HG03064 (cell line): Measurements from ENCODE around the gene IL12RB2.
"Not testable (repeated sequence)": the region's sequence is repeated elsewhere in the genome, so short reads cannot be mapped to it uniquely, and the experiment has no call there.

Experiments
- ATAC-seq: cut with Tn5 transposase; IDR thresholded peaks from one replicate; pipeline ENCODE4 v1.9.1; 2021; ENCODE audit warnings: low read depth; ENCODE audit not compliant: unreplicated experiment

Gene IL12RB2

GRCh38 chr1:67429011-67429527, 121.4 kb downstream of the IL12RB2 start:
- no peak for ATAC-seq

DNA sequence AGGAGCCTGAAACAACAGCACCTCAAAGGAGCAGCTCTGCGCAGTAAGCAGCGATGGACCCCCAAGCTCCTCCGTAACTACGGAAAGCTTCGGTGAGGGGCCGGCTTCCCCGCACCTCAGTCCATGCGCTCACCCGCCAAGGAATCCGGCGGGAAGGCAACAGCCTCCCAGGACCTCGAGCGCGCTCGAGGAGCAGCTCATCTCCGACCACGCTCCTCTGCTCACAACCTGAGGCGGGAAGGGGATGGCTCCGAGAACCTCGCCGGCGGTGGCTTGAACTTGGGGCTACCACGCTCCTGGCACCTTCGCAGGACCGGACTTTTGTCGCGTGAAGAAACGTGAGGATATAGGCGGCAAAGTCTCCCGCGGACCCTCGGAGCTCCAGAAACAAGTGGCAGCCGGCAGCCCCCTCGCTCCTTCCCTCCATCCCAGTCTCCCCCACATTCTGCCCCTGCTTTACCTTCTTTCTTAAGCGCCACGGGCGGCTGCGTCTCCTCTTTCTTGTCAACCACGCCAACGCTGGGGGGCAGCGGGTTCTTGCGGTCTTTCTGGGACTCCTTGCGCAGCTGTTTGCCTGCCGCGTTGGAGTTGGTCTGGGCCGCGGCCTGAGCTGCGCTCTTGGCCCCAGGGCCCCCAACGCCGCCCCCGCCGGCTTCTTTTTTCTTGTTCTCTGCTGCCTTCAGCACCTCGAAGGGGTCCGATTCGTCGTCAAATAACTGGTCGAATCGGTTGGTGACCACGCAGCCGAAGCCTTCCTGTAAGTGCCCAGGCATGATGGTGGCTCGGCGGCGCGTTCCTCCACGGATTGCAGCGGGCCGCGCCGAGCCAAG, 122.1 kb downstream of the IL12RB2 start:
- ATAC-seq: peak; percentile 3

DNA sequence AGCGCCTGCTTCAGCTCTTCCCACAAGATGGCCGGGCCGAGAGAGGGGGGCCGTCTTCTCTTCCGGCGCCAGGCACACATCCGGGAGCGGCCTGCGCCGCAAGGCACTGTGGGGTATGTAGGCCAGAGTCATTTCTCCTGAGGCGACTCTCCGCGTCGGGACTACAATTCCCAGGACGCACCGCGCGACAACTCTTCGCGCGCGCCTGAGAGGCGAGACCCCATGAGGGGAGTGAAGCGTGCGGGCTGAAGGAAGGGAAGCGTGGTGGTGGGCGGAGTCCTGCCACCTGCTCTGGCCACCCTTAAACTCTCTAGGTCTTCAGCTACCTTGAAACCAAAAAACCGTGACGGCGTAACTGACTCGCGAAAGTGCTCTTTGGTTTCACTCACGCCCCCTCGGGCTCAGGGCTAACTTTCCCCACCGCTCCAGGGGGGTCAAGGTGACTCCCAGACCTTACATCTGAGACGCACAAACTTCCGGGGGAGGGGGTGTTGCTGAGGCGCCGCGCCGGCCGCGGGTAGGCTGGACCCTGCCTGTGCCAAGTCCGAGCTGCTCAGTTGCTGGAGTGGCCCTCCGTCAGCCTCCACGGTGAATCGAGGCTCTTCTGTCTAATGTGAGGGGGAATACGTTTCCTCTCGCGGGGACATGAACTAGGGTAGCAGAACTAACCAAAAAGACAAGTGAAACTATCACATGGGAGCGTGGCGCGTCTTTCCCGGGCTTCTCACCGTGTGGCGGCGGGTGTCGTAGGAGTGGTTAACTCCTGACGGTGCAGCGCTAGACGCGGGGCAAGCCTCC, 122.9 kb downstream of the IL12RB2 start, which contains the start of gene SERBP1:
TSS of gene SERBP1 (minus strand) at position 45 of the 798 bp plus-strand sequence. CDS start 102 bp downstream, outside the sequence.
- peak; percentile 86 for ATAC-seq

- no peak for ATAC-seq
Observed at GRCh38 chr1:67431156-67431765, 123.6 kb downstream of the IL12RB2 start.

DNA sequence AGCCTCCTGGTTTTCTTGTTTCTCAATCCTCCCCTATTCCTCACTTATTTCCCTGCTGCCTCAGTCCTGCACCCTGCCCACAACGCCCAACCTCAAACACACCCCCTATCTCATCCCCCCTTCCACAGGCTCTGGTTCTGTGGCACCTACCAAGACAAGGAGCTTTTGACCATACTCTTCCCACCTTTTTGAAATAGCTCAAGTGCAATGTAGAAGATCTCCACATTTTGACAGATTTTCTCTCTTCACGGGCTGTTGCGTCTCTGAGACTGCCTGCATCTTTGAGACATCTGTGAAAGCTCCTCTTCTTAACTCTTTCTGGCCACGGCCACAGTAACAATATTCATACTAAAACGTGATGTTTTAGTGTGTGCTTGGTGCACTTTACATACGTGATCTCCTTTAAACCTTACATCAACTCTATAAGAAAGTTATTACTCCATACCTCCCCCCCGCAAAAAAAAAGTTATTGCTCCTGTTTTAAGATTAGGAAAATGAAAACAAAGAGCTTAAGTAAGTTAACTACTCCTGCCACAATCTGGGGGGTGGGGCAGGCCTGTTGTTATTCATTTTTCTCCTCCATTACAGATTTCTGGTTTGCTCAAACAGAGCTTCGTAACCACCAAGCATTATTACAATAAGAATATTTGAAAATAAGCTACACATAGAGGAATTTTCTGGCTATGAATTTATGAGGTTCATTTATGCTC, 124.4 kb downstream of the IL12RB2 start:
- no peak for ATAC-seq

GRCh38 chr1:67432745-67433144, 125.1 kb downstream of the IL12RB2 start:
- ATAC-seq: no peak

DNA sequence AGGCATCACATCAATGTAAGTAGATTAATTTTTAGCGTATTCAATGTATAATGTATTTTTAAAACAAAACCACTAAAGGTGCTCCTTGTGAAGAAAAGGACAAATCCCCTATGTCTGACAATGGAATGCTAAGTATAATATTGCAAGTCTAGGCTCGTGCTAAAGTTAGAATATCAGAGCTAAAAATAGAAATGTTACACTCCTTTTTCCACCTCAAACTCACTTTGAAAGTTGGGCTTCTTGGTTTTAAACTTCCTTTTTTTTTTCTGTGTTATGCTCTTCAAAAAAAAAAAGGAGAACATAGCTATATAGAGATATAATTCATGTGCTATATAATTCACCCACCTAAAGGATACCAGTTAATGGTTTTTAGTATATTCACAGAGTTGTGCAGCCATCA, 126.2 kb downstream of the IL12RB2 start:
- no peak for ATAC-seq

DNA sequence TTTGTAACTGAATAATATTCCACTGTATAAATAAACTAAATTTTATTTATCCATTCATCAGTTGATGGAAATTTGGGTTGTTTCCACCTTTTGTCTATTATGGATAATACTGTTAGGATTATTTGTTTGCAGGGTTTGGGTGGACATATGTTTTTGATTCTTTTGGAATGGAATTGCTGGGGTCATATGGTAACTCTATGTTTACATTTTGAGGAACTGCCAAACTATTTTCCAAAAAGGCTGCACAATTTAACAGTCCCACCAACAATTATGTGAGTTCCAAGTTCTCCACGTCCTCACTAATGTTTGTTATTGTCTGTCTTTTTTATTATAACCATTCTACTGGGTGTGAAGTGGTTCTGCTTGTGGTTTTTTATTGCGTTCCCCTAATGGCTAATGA, 126.8 kb downstream of the IL12RB2 start:
- ATAC-seq: no peak

- no peak for ATAC-seq
Observed at GRCh38 chr1:67436511-67437055, 128.9 kb downstream of the IL12RB2 start.

DNA sequence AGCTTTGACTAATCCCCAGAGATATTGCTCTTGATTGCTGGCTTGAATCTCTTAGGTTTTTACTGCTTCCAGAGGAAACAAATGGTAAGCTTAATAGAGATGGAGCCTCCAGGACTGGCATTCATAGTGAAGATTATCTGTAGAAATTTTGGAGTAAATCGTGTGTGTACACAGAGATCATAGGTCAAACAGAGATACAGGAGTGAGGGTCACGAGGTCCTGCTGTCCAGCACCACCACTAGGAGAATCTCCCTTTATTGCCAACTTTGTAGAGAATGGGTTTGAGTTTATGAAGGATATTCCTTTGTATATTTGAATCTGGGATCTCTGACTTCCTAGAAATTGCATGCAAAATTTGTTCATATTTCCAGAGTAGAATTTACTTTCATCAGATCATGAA, 130.3 kb downstream of the IL12RB2 start:
- ATAC-seq: no peak

DNA sequence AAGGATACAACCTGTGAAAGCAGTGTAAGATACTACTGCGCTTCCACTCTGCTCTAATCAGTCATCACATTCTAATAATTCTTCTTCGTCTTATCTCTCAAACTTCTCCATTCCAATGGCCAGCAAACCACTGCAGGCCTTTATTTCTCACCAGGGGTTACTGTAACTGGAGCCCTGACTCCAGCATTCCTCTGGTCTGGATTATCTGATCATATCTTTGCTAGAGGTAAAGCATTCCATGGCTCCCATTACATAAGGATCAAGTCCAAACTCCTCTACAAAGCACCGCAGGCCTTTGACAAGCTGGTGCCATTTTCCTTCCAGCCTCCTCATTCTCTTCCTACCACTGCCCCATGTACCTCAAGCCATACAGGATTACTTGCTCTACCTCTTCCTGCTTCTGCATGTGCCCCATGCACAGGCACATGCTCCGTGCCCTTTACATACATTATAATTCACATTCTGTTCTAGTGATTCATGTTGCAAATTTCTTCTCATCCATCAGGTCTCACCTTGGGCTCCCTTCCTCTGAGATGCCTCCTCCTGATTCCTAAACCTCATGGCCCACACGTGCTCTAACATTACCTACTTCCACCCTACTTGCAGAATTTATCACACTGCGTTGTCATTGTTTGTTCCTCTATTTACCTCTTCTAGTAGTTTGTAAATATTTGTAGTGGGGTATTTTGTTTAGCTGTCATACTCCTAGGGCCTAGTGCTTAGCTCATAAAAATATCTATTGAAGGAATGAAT, 131.8 kb downstream of the IL12RB2 start:
- no peak for ATAC-seq

DNA sequence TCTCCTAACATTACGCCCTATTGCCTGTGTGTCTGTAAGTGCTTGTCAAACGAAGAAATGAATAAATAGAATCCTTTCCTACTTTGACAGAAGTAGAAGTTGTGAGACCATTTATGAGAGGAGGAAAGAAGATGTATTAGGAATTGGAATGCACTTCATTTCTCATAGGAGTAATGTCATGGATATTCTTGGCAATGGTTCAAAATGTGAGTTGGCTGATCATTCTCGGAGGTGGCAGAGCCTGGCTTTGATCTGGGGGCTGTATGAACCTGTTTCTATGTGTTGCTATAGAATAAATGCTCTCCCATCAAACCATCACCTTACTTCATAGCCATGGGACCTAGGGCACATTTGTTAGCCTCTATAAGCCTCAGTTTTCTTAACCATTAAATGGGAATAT, 132.7 kb downstream of the IL12RB2 start:
- ATAC-seq: no peak

- no peak for ATAC-seq
Observed at GRCh38 chr1:67441183-67441582, 133.5 kb downstream of the IL12RB2 start.

- no peak for ATAC-seq
Observed at GRCh38 chr1:67441739-67442281, 134.1 kb downstream of the IL12RB2 start.

DNA sequence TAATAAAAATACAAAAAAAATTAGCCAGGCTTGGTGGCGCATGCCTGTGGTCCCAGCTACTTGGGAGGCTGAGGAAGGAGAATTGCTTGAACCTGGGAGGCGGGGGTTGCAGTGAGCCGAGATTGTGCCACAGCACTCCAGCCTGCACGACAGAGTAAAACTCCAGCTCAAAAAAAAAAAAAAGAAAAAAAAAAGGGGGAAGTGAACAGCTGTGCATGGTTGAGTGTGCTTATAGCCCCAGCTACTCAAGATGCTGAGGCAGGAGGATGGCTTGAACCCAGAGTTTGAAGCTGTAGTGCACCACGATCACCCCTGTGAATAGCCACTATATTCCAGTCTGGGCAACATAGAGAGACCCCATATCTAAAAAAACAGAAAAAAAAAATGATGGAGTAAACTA, 138.3 kb downstream of the IL12RB2 start:
- ATAC-seq: not testable (repeated sequence)
